Neural progenitor cell (in vitro differentiated cells): ENCODE results near the gene SIPA1. TPM values are rescaled to one million over a fixed set of nuclear protein-coding genes. Genes with fewer than 3 reads are reported as not detected.

Experiments used
- DNase-seq: peaks from one replicate; pipeline ENCODE4 v3.0.0-alpha.2; 2016; ENCODE audit warnings: low spot score
- H2AFZ ChIP-seq: fragments of 200-600 bp; sonication (generic); replicated peaks from 2 replicates; pipeline ENCODE4 v1.6.1; 2016; ENCODE audit warnings: antibody characterized with exemption
- H3F3A ChIP-seq: fragments of 200-600 bp; sonication (generic); 2 replicates; pipeline ENCODE4 v1.6.1; 2016; ENCODE audit warnings: antibody characterized with exemption, low read depth
- H3K27ac ChIP-seq: fragments of 200-600 bp; sonication (generic); 2 replicates; pipeline ENCODE4 v1.5.1; 2016; ENCODE audit warnings: mild to moderate bottlenecking
- H3K27me3 ChIP-seq: fragments of 200-600 bp; sonication (generic); 2 replicates; pipeline ENCODE4 v1.6.1; 2016; ENCODE audit warnings: mild to moderate bottlenecking, moderate library complexity
- H3K36me3 ChIP-seq: fragments of 200-600 bp; sonication (generic); 2 replicates; pipeline ENCODE4 v1.5.1; 2016
- H3K4me1 ChIP-seq: fragments of 200-600 bp; sonication (generic); 2 replicates; pipeline ENCODE4 v1.6.1; 2016; ENCODE audit warnings: mixed run types
- H3K4me2 ChIP-seq: fragments of 200-600 bp; sonication (generic); 2 replicates; pipeline ENCODE4 v1.6.1; 2016
- H3K4me3 ChIP-seq: fragments of 200-600 bp; sonication (generic); 2 replicates; pipeline ENCODE4 v1.5.1; 2016
- H3K79me2 ChIP-seq: fragments of 200-600 bp; sonication (generic); 2 replicates; pipeline ENCODE4 v1.6.1; 2016; ENCODE audit warnings: low read depth
- H3K9ac ChIP-seq: fragments of 200-600 bp; sonication (generic); 2 replicates; pipeline ENCODE4 v1.6.1; 2016
- H3K9me3 ChIP-seq: fragments of 200-600 bp; sonication (generic); 2 replicates; pipeline ENCODE4 v1.5.1; 2016; ENCODE audit warnings: low read depth
- H4K20me1 ChIP-seq: fragments of 200-600 bp; sonication (generic); 2 replicates; pipeline ENCODE4 v1.6.1; 2016; ENCODE audit warnings: low read depth
- H3K27ac Mint-ChIP-seq: 3 replicates; pipeline ENCODE4 v1.8.0; 2021; ENCODE audit warnings: mixed read lengths
- H3K27me3 Mint-ChIP-seq: 2 replicates; pipeline ENCODE4 v1.8.0; 2022; ENCODE audit warnings: low read depth, mild to moderate bottlenecking, inconsistent platforms, moderate library complexity, mixed read lengths; ENCODE audit not compliant: insufficient read depth
- H3K36me3 Mint-ChIP-seq: 3 replicates; pipeline ENCODE4 v1.8.0; 2021; ENCODE audit warnings: mixed read lengths
- H3K4me1 Mint-ChIP-seq: 3 replicates; pipeline ENCODE4 v1.8.0; 2021; ENCODE audit warnings: mixed read lengths
- H3K4me3 Mint-ChIP-seq: 3 replicates; pipeline ENCODE4 v1.8.0; 2021; ENCODE audit warnings: mild to moderate bottlenecking, moderate library complexity, mixed read lengths
- H3K9me3 Mint-ChIP-seq: 3 replicates; pipeline ENCODE4 v1.8.0; 2020; ENCODE audit warnings: mixed read lengths
- EZH2 ChIP-seq: fragments of 200-600 bp; sonication (generic); IDR thresholded peaks from 2 replicates; pipeline ENCODE4 v1.6.1; 2017; ENCODE audit warnings: antibody characterized with exemption, mild to moderate bottlenecking, moderate library complexity
- EZH2phosphoT487 ChIP-seq: fragments of 200-600 bp; sonication (generic); IDR thresholded peaks from 2 replicates; pipeline ENCODE4 v1.6.1; 2017; ENCODE audit warnings: antibody characterized with exemption
- total RNA-seq: library from RNA; depleted of rRNA; stranded (reverse); fragments of >200 nt; gene quantifications from 2 replicates; pipeline ENCODE4 v1.2.3, GENCODE V29; 2015; ENCODE audit warnings: low replicate concordance
- TF ChIP-seq, protein P1 (sequence below): fragments of 200-600 bp; sonication (generic); IDR thresholded peaks from 2 replicates; pipeline ENCODE4 v1.5.1; 2017; ENCODE audit warnings: antibody characterized with exemption, mild to moderate bottlenecking

Gene SIPA1
- total RNA-seq, 1 donor from 2014 or later, result 4.7 TPM

DNA sequence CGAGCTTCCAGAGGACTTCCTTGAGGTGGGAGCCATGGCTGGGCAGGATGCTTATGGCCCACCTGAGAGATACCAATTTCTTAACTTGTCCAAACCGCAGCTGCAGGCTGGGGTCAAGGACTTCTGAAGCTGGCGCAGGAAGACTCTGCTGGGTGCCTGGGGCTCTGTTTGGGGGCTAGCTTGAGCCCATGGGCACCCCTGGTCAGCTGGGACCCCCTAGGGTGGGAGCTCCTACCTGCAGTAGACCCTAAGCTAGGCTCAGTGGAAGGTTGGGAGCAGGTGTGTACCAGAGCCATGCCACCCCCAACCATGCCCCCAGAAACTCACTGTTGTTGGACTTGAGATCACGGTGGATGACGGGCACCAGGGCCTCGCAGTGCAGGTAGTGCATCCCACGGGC, 25.2 kb upstream of the SIPA1 start:
- no peaks in the 10 kb centered on the region for H3K9me3 ChIP-seq
- no peak for DNase-seq
- peaks cover 56% of the 10 kb centered on the region for H4K20me1 ChIP-seq
- H3K27ac ChIP-seq, result no peak overlapping the region
- H3K4me2 ChIP-seq, result peak overlapping the region; percentile 75
- H3K36me3 ChIP-seq, result no peaks in the 10 kb centered on the region
- H3K4me1 Mint-ChIP-seq, result peaks cover 43% of the 10 kb centered on the region
- peaks cover 10% of the 10 kb centered on the region for H3K27me3 Mint-ChIP-seq
- H3K9me3 Mint-ChIP-seq, result no peaks in the 10 kb centered on the region
- no peak overlapping the region for H3K9ac ChIP-seq
- H3K4me3 Mint-ChIP-seq, result peak overlapping the region; percentile 81
- TF ChIP-seq, protein P1, sequence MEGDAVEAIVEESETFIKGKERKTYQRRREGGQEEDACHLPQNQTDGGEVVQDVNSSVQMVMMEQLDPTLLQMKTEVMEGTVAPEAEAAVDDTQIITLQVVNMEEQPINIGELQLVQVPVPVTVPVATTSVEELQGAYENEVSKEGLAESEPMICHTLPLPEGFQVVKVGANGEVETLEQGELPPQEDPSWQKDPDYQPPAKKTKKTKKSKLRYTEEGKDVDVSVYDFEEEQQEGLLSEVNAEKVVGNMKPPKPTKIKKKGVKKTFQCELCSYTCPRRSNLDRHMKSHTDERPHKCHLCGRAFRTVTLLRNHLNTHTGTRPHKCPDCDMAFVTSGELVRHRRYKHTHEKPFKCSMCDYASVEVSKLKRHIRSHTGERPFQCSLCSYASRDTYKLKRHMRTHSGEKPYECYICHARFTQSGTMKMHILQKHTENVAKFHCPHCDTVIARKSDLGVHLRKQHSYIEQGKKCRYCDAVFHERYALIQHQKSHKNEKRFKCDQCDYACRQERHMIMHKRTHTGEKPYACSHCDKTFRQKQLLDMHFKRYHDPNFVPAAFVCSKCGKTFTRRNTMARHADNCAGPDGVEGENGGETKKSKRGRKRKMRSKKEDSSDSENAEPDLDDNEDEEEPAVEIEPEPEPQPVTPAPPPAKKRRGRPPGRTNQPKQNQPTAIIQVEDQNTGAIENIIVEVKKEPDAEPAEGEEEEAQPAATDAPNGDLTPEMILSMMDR, result no peak
- TF ChIP-seq EZH2 (no peak), EZH2phosphoT487 (no peak)
- H3K27ac Mint-ChIP-seq, result no peak overlapping the region
- H3K79me2 ChIP-seq, result peaks cover 46% of the 10 kb centered on the region
- H2AFZ ChIP-seq, result no peak overlapping the region
- peaks cover 14% of the 10 kb centered on the region for H3K36me3 Mint-ChIP-seq
- peak overlapping the region; percentile 80 for H3K4me3 ChIP-seq
- peaks cover 20% of the 10 kb centered on the region for H3K4me1 ChIP-seq
- H3F3A ChIP-seq, result peaks cover 28% of the 10 kb centered on the region
- H3K27me3 ChIP-seq, result peaks cover 5% of the 10 kb centered on the region

DNA sequence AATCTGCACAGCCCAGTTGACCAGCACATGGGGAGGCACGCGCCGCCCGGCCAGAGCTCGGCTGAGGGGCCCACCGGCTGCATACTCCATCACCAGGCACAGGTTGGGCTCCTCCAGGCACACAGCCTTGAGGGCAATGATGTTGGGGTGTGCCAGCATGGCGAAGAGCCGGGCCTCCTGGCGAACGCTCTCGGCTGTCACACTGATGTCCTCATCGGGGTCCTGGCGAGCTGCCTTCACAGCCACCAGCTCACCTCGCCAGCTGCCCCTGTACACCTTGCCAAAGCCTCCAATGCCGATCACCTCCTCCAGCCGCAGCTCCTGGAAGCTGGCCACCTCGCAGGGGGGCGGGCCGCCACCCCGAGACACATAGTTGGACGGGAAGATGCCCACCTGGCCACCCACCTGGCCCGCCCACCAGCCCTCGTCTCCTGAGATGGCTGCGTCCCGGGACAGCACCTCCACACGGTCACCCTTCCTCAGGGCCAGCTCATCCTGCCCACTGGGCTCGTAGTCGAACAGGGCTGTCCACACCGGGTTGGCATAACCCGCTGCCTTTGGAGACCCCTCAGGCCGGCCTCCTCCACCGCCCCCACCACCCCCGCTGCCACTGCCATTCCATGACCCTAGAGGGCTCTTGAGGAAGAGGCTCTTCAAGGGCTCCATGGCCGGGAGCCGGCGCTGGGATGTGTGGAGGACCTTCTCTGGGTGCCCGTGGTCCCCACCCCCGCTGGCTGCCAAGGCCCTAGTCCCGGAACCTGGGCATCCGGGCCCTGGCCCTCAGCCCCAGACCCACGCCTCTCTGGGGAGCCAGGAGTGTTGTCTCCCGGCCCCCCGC, 24.6 kb upstream of the SIPA1 start:
- TF ChIP-seq, protein P1, result no peak
- TF ChIP-seq EZH2 (no peak), EZH2phosphoT487 (no peak)
- Histone ChIP-seq H3K9me3 (no peaks in the 10 kb centered on the region), H4K20me1 (peaks cover 50% of the 10 kb centered on the region), H3K36me3 (no peaks in the 10 kb centered on the region), H3K4me2 (peak overlapping the region; percentile 75), H3K4me1 (peaks cover 19% of the 10 kb centered on the region), H3K4me3 (peak overlapping the region; percentile 80), H3F3A (peaks cover 22% of the 10 kb centered on the region), H3K9ac (peak overlapping the region; percentile 61), H3K27ac (no peak overlapping the region), H2AFZ (no peak overlapping the region), H3K27me3 (no peaks in the 10 kb centered on the region), H3K79me2 (peaks cover 46% of the 10 kb centered on the region)
- no peak overlapping the region for H3K27ac Mint-ChIP-seq
- H3K27me3 Mint-ChIP-seq, result peaks cover 9% of the 10 kb centered on the region
- peak overlapping the region; percentile 81 for H3K4me3 Mint-ChIP-seq
- H3K4me1 Mint-ChIP-seq, result peaks cover 41% of the 10 kb centered on the region
- H3K9me3 Mint-ChIP-seq, result no peaks in the 10 kb centered on the region
- H3K36me3 Mint-ChIP-seq, result peaks cover 12% of the 10 kb centered on the region
- peak; percentile 45 for DNase-seq

GRCh38 chr11:65615229-65615949, 22.5 kb upstream of the SIPA1 start, which contains the start of gene PCNX3:
Gene PCNX3 (plus strand): TSS chr11:65615776. CDS start chr11:65616312, 536 bp downstream.
- Histone ChIP-seq H3K4me2 (peak within 1 kb of the TSS; percentile 96), H3K4me3 (peak within 1 kb of the TSS; percentile 80), H3K27me3 (no peaks in the 10 kb centered on the region), H3K4me1 (peaks cover 19% of the 10 kb centered on the region), H3K36me3 (no peaks in the 10 kb centered on the region), H3K9ac (peak within 1 kb of the TSS; percentile 61), H3F3A (peaks cover 19% of the 10 kb centered on the region), H3K79me2 (peaks cover 46% of the 10 kb centered on the region), H4K20me1 (peaks cover 29% of the 10 kb centered on the region), H3K9me3 (no peaks in the 10 kb centered on the region), H3K27ac (peak within 1 kb of the TSS; percentile 35), H2AFZ (no peak within 1 kb of the TSS)
- H3K4me3 Mint-ChIP-seq, result peak within 1 kb of the TSS; percentile 93
- H3K27me3 Mint-ChIP-seq, result peaks cover 4% of the 10 kb centered on the region
- peak within 1 kb of the TSS; percentile 87 for H3K27ac Mint-ChIP-seq
- peaks cover 5% of the 10 kb centered on the region for H3K36me3 Mint-ChIP-seq
- DNase-seq, result peak; percentile 100
- H3K9me3 Mint-ChIP-seq, result no peaks in the 10 kb centered on the region
- TF ChIP-seq, protein P1, result no peak
- TF ChIP-seq EZH2phosphoT487 (no peak), EZH2 (no peak)
- peaks cover 27% of the 10 kb centered on the region for H3K4me1 Mint-ChIP-seq
